Fibroblast of mammary gland (primary cell): ENCODE data around the gene ZNF764.

Experiments used
- DNase-seq: peaks from one replicate; pipeline ENCODE4 v3.0.0-alpha.2; 2010; ENCODE audit warnings: low read depth
- H3K4me3 ChIP-seq: 2 replicates; pipeline ENCODE4 v1.5.1; 2011; ENCODE audit warnings: low read depth, mild to moderate bottlenecking, low read length, moderate library complexity; ENCODE audit not compliant: control insufficient read depth
- TF ChIP-seq, protein P1 (sequence below): conservative IDR thresholded peaks from 2 replicates; pipeline ENCODE4 v1.5.1; 2011; ENCODE audit warnings: low read depth, low read length, inconsistent platforms; ENCODE audit not compliant: control insufficient read depth, insufficient read depth

Gene ZNF764

DNA sequence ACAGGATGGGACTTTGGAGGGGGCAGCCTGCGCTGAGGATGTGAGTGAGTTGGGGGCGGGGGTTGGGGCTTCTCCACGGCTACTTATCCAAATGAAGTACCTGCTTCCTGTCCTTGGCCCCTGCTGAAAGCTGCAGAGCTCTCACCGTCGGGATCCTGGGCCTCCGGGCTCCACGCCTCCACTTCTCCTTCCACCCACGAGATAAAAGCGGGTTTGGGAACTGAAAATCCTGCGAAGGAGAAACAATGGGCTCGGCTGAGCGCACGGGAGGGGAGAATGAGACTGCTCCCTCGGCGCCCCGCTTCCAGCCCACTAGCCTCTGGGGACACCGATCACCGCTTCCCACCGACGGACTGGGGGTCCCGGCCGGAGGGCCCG is 26.8 kb upstream of the ZNF764 start:
- H3K4me3 ChIP-seq, result peak overlapping the region; percentile 88
- TF ChIP-seq, protein P1, sequence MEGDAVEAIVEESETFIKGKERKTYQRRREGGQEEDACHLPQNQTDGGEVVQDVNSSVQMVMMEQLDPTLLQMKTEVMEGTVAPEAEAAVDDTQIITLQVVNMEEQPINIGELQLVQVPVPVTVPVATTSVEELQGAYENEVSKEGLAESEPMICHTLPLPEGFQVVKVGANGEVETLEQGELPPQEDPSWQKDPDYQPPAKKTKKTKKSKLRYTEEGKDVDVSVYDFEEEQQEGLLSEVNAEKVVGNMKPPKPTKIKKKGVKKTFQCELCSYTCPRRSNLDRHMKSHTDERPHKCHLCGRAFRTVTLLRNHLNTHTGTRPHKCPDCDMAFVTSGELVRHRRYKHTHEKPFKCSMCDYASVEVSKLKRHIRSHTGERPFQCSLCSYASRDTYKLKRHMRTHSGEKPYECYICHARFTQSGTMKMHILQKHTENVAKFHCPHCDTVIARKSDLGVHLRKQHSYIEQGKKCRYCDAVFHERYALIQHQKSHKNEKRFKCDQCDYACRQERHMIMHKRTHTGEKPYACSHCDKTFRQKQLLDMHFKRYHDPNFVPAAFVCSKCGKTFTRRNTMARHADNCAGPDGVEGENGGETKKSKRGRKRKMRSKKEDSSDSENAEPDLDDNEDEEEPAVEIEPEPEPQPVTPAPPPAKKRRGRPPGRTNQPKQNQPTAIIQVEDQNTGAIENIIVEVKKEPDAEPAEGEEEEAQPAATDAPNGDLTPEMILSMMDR, result no peak
- peak; percentile 12 for DNase-seq

GRCh38 chr16:30582611-30583340 is 24.6 kb upstream of the ZNF764 start:
- H3K4me3 ChIP-seq, result no peak overlapping the region
- DNase-seq, result no peak
- TF ChIP-seq, protein P1, result no peak

DNA sequence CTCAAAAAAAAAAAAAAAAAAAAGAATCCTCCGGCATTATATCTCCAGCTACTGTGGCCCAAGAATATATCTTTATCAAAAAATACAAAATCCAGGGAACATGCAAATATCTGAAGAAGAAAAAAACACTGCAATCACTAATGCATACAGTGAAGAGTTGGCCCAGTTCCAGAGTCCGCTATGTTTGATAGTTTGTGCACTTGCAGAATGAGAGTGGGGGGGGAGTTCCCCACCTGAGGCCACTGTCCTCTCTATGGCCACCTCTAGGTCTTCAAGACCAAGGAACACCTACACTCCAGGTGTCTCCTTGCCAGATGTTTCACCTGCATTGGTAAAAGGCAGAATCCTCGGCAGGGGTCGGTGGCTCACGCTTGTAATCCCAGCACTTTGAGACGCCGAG is 23.3 kb upstream of the ZNF764 start:
- DNase-seq, result no peak
- TF ChIP-seq, protein P1, result no peak
- H3K4me3 ChIP-seq, result no peak overlapping the region

DNA sequence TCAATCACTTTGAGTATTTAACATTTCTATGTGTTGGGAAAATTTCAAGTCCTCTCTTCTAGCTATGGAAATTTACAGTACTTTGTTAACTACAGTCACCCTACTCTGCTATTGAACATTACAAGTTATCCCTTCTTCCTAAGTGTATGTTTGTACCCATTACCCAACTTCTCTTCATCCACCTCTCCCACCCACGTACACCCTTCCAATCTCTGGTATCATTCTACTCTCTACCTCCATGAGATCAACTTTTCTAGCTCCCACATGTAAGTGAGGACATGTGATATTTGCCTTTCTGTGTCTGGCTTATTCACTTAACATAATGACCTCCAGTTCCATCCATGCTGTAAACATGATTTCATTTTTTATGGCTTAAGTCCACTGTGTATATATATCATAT is 16.5 kb upstream of the ZNF764 start:
- TF ChIP-seq, protein P1, result no peak

GRCh38 chr16:30571445-30572322 is 13.5 kb upstream of the ZNF764 start, which contains the start of gene ZNF688:
ZNF688 (minus strand) TSS chr16:30571714; CDS start chr16:30571629, 85 bp downstream.
- peak; percentile 95 for DNase-seq
- peak within 1 kb of the TSS; percentile 60 for H3K4me3 ChIP-seq
- TF ChIP-seq, protein P1, result no peak

More for the DNA sequence above, 16.5 kb upstream of the ZNF764 start:
- DNase-seq, result no peak
- H3K4me3 ChIP-seq, result no peak overlapping the region

GRCh38 chr16:30570636-30571444 is 12.7 kb upstream of the ZNF764 start:
- TF ChIP-seq, protein P1, result no peak
- H3K4me3 ChIP-seq, result peak overlapping the region; percentile 60
- peak; percentile 28 for DNase-seq
